RWPE2 (cell line): Measurements from ENCODE around the gene MRPL52.
"Not testable (repeated sequence)": the region's sequence is repeated elsewhere in the genome, so short reads cannot be mapped to it uniquely, and the experiment has no call there.

ENCODE experiments used
- ATAC-seq: fragments of 200-7000 bp; cut with Tn5 transposase; 3 replicates; pipeline ENCODE4 v1.9.1; 2021; ENCODE audit warnings: low read depth
- DNase-seq: peaks from one replicate; pipeline ENCODE4 v3.0.0-alpha.2; 2020; ENCODE audit warnings: low spot score
- H3K27ac ChIP-seq: fragments of 450-650 bp; 2 replicates; pipeline ENCODE4 v1.5.1; 2017; ENCODE audit warnings: mild to moderate bottlenecking; ENCODE audit not compliant: poor library complexity, severe bottlenecking
- H3K27me3 ChIP-seq: fragments of 250-450 bp; sonication (Bioruptor Pico); 2 replicates; pipeline ENCODE4 v1.5.1; 2021; ENCODE audit warnings: mild to moderate bottlenecking, moderate library complexity; ENCODE audit not compliant: insufficient read depth, poor library complexity, severe bottlenecking
- H3K36me3 ChIP-seq: fragments of 250-450 bp; sonication (Bioruptor Pico); 2 replicates; pipeline ENCODE4 v1.5.1; 2020; ENCODE audit warnings: low read depth, mild to moderate bottlenecking, moderate library complexity
- H3K4me1 ChIP-seq: fragments of 250-450 bp; sonication (Bioruptor Pico); 2 replicates; pipeline ENCODE4 v1.5.1; 2021; ENCODE audit warnings: mild to moderate bottlenecking, moderate library complexity; ENCODE audit not compliant: insufficient read depth, poor library complexity, severe bottlenecking
- H3K4me3 ChIP-seq: fragments of 250-450 bp; sonication (Bioruptor Pico); 2 replicates; pipeline ENCODE4 v1.5.1; 2021; ENCODE audit warnings: mild to moderate bottlenecking, moderate library complexity; ENCODE audit not compliant: severe bottlenecking
- H3K9me3 ChIP-seq: fragments of 250-450 bp; sonication (Bioruptor Pico); 2 replicates; pipeline ENCODE4 v1.5.1; 2021; ENCODE audit warnings: mild to moderate bottlenecking, moderate library complexity; ENCODE audit not compliant: severe bottlenecking
- TF ChIP-seq, protein P1 (sequence below): fragments of 450-650 bp; IDR thresholded peaks from one replicate; pipeline ENCODE4 v1.5.1; 2017; ENCODE audit warnings: mild to moderate bottlenecking, moderate library complexity; ENCODE audit not compliant: poor library complexity, severe bottlenecking

MRPL52 gene

DNA sequence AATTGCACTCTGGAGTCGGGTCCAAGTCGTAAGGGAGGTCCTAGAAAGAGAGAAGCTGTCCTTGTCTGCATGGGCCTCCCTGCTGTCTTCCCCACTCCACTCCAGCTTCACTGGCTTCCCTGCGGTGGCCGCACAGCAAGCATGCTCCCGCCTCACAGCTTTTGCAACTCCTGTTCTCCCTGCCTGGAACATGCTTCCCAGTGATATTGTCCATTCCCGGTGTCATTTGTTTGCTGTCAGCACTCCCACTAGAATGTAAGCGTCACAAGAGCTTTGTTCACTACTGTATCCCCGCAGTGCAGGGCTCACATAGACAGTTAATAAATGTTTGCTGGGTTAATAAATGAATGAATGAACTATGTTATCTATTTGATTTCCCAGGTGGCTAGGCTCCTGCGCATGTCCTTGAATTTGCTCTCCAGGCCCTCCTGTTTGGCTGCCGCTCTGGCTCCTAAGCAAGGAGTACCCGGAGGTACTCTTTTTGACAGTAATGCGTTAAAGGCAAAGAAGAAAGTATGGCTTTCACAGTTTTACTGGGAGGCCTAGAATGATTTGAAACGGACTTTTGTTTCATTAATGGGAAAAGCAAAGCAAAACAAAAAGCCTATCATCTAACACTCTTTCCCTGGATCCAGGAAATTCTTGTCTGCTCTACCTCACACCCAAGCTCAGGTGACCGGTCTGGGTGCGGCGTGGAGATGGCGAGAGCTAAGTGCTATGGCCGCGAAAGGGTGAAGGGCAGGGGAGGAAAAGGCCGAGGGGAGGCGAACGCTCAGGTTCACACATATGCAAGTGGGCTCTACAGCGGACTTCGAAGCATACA, 8.3 kb upstream of the MRPL52 start:
- H3K9me3 ChIP-seq, result no peaks in the 10 kb centered on the region
- ATAC-seq, result no peak
- no peaks in the 10 kb centered on the region for H3K27me3 ChIP-seq
- peak overlapping the region; percentile 84 for H3K27ac ChIP-seq
- no peaks in the 10 kb centered on the region for H3K36me3 ChIP-seq
- no peak overlapping the region for H3K4me3 ChIP-seq
- no peak for DNase-seq
- H3K4me1 ChIP-seq, result peaks cover 29% of the 10 kb centered on the region
- TF ChIP-seq, protein P1, sequence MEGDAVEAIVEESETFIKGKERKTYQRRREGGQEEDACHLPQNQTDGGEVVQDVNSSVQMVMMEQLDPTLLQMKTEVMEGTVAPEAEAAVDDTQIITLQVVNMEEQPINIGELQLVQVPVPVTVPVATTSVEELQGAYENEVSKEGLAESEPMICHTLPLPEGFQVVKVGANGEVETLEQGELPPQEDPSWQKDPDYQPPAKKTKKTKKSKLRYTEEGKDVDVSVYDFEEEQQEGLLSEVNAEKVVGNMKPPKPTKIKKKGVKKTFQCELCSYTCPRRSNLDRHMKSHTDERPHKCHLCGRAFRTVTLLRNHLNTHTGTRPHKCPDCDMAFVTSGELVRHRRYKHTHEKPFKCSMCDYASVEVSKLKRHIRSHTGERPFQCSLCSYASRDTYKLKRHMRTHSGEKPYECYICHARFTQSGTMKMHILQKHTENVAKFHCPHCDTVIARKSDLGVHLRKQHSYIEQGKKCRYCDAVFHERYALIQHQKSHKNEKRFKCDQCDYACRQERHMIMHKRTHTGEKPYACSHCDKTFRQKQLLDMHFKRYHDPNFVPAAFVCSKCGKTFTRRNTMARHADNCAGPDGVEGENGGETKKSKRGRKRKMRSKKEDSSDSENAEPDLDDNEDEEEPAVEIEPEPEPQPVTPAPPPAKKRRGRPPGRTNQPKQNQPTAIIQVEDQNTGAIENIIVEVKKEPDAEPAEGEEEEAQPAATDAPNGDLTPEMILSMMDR, result no peak

DNA sequence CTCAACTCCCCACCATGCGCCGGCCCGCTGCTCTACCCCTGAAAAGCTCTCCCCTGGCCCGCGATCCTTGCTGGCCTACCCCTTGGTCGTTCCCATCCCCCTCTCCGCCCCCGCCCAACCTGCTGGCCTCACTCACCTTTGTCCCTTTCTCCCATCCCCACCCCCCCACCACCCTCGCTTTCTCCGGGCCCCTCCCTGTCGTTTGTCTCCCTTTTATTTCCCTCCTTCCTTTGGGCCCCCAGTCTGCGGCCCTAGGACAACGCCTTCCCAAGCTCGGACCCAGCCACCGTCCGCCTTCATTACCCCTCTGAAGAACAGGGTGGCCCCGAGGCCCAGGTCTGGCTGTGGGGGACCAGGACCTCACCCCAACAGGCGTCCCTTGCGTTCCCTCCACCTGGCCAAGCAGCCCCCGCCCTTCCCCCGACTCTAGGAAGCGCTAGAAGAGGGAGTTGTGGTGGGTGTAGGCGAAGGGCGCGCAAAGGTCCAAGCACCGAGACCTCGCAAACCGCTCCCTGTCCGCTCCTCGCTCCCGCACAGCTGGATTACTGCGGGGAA, 7.6 kb upstream of the MRPL52 start:
- no peak overlapping the region for H3K4me3 ChIP-seq
- DNase-seq, result no peak
- no peak for ATAC-seq
- no peaks in the 10 kb centered on the region for H3K9me3 ChIP-seq
- H3K4me1 ChIP-seq, result peaks cover 29% of the 10 kb centered on the region
- no peaks in the 10 kb centered on the region for H3K36me3 ChIP-seq
- TF ChIP-seq, protein P1, result no peak
- peak overlapping the region; percentile 84 for H3K27ac ChIP-seq
- no peaks in the 10 kb centered on the region for H3K27me3 ChIP-seq

DNA sequence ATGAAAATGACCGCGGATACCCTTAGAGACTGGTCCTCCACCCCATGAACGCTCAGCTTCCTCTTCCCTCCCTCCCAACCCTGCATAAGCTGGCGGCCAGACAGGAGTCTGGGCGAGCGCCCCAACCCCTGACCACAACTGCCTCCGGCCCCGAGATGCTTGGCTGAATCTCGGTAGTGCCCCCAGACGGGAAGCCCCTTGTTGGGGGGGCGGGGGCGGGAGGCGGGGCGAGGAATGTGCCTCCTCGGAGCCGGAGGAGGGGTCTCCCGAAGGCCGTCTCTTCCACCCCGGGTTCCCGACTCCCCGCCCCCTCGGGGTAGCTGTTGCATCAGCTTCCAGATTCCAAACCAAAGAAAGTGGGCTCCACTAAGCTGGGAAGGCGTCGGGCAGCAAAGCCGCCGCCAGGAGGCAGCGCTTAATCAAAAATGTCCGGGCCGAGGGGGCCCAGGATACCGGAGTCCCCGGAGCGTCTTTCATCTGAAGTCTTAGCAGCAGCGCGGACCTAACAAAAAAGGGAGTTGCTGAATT, 7.1 kb upstream of the MRPL52 start:
- Histone ChIP-seq H3K9me3 (no peaks in the 10 kb centered on the region), H3K27ac (peak overlapping the region; percentile 84), H3K36me3 (no peaks in the 10 kb centered on the region), H3K4me1 (peaks cover 29% of the 10 kb centered on the region), H3K4me3 (no peak overlapping the region), H3K27me3 (no peaks in the 10 kb centered on the region)
- DNase-seq (no peak), ATAC-seq (peak; percentile 73)
- TF ChIP-seq, protein P1, result peak; percentile 95

DNA sequence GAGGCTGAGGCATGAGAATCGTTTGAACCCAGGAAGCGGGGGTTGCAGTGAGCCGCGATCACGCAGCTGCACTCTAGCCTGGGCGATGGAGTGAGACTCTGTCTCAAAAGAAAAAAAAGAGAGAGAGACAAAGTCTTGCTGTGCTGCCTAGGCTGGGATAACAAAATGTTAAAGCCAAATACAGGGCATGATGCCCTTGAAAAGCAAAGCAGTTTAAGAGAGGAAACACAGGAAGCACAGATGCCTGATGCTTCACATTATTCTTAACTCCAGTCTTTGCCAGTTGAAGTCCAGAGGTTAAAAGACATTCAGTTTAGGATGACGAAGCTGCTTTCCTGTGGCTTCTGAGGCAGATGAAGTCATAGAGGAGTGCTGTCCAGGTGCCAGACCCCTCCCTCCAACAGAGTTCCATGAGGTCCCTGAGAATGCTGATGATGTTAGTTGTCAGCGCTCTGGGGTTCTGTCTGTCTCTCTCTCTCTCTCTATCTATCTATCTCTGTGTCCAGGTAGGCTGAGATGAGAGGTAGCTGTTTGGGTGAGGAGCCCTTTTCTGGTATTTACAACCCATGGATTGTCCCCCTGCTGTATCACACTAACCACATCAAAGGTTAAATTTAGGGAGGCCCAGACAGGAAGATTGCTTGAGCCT, 4.9 kb upstream of the MRPL52 start:
- peak; percentile 70 for ATAC-seq
- peaks cover 27% of the 10 kb centered on the region for H3K4me1 ChIP-seq
- H3K27me3 ChIP-seq, result no peaks in the 10 kb centered on the region
- H3K9me3 ChIP-seq, result no peaks in the 10 kb centered on the region
- no peak for DNase-seq
- H3K36me3 ChIP-seq, result no peaks in the 10 kb centered on the region
- TF ChIP-seq, protein P1, result no peak
- H3K27ac ChIP-seq, result peak overlapping the region; percentile 84
- no peak overlapping the region for H3K4me3 ChIP-seq

DNA sequence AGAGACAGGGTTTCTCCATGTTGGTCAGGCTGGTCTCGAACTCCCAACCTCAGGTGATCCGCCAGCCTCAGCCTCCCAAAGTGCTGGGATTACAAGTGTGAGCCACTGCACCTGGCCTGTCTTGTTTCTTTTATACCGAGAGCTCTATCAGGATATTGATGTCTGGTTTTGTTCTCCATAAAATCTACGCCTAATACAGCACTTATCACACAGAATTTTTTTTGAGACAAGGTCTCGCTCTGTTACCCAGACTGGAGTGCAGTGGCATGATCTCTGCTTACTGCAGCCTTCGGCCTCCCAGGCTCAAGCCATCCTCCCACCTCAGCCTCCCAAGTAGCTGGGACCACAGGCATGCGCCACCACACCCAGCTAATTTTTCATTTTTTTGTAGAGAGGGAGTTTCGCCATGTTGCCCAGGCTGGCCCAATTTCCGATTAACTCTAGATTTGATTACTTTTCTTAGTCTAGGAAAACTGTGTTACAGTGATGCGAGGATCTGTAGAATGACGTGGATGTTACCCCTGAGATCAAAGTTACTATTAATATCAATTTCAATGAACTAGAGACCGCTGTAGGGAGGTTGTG, 519 bp upstream of the MRPL52 start:
- H3K27me3 ChIP-seq, DNase-seq, ATAC-seq, H3K9me3 ChIP-seq: not testable (repeated sequence)
- peaks cover 31% of the 10 kb centered on the region for H3K36me3 ChIP-seq
- peak overlapping the region; percentile 55 for H3K4me3 ChIP-seq
- H3K27ac ChIP-seq, result peak overlapping the region; percentile 56
- H3K4me1 ChIP-seq, result peaks cover 16% of the 10 kb centered on the region
